GM03348 (cell line): ENCODE results near the gene BIRC7.

Source experiments
- DNase-seq: peaks from one replicate; pipeline ENCODE4 v3.0.0; 2012; ENCODE audit warnings: low spot score

Gene BIRC7

GRCh38 chr20:63281742-63282665 lies 46.3 kb downstream of the BIRC7 start:
- no peak for DNase-seq

- no peak for DNase-seq
Measured at GRCh38 chr20:63282946-63283345, 47.2 kb downstream of the BIRC7 start.

GRCh38 chr20:63283397-63284082 lies 47.8 kb downstream of the BIRC7 start:
- no peak for DNase-seq

- no peak for DNase-seq
Measured at GRCh38 chr20:63284083-63284440, 48.4 kb downstream of the BIRC7 start.

GRCh38 chr20:63284544-63284949 lies 48.8 kb downstream of the BIRC7 start:
- no peak for DNase-seq

GRCh38 chr20:63284981-63285524 lies 49.3 kb downstream of the BIRC7 start:
- DNase-seq: no peak

- no peak for DNase-seq
Measured at GRCh38 chr20:63285636-63286615, 50.2 kb downstream of the BIRC7 start.

GRCh38 chr20:63286781-63287696 lies 51.3 kb downstream of the BIRC7 start:
- no peak for DNase-seq

GRCh38 chr20:63287697-63288580 lies 52.2 kb downstream of the BIRC7 start:
- DNase-seq: no peak

GRCh38 chr20:63288581-63289251 lies 53.0 kb downstream of the BIRC7 start:
- DNase-seq: no peak

GRCh38 chr20:63289311-63290135 lies 53.8 kb downstream of the BIRC7 start:
- no peak for DNase-seq
